Stimulated activated CD8-positive, alpha-beta memory T cell treated with anti-CD3 and anti-CD28 coated beads, Interleukin-7, amount 100 ng/mL, for 4 hours (primary cell): ENCODE results near the gene PALLD.
"Not testable (repeated sequence)": the region's sequence is repeated elsewhere in the genome, so short reads cannot be mapped to it uniquely, and the experiment has no call there.

Experiments
- DNase-seq, 2 donors: peaks; one replicate each; pipeline ENCODE4 v3.0.0-alpha.2; 2020; ENCODE audit warnings: low read depth in 2 of 2

Gene PALLD

GRCh38 chr4:168794881-168795280 is 298.0 kb downstream of the PALLD start:
- no peak for DNase-seq

GRCh38 chr4:168795346-168795745 is 298.5 kb downstream of the PALLD start:
- DNase-seq: no peak

- no peak for DNase-seq
Measured at GRCh38 chr4:168796362-168797106, 299.7 kb downstream of the PALLD start.

GRCh38 chr4:168797194-168797593 is 300.3 kb downstream of the PALLD start:
- no peak for DNase-seq

GRCh38 chr4:168797738-168798375 is 301.0 kb downstream of the PALLD start:
- DNase-seq: no peak

- DNase-seq: no peak
Measured at GRCh38 chr4:168800926-168801325, 304.1 kb downstream of the PALLD start.

- DNase-seq: no peak
Measured at GRCh38 chr4:168802222-168802621, 305.4 kb downstream of the PALLD start.

- DNase-seq: not testable (repeated sequence)
Measured at GRCh38 chr4:168803052-168803451, 306.2 kb downstream of the PALLD start.

GRCh38 chr4:168803732-168804131 is 306.9 kb downstream of the PALLD start:
- no peak for DNase-seq

- no peak for DNase-seq
Measured at GRCh38 chr4:168804146-168804545, 307.3 kb downstream of the PALLD start.

- no peak for DNase-seq
Measured at GRCh38 chr4:168805341-168805740, 308.5 kb downstream of the PALLD start.

- not testable (repeated sequence) for DNase-seq
Measured at GRCh38 chr4:168806247-168806646, 309.4 kb downstream of the PALLD start.

GRCh38 chr4:168811207-168811606 is 314.4 kb downstream of the PALLD start:
- DNase-seq: no peak

- no peak for DNase-seq
Measured at GRCh38 chr4:168811786-168812651, 315.2 kb downstream of the PALLD start.

- no peak for DNase-seq
Measured at GRCh38 chr4:168812806-168813205, 316.0 kb downstream of the PALLD start.

- DNase-seq: no peak
Measured at GRCh38 chr4:168813890-168814289, 317.0 kb downstream of the PALLD start.

GRCh38 chr4:168815379-168816345 is 318.8 kb downstream of the PALLD start:
- DNase-seq: no peak

GRCh38 chr4:168817370-168817769 is 320.5 kb downstream of the PALLD start:
- DNase-seq: no peak

GRCh38 chr4:168822481-168822880 is 325.6 kb downstream of the PALLD start:
- DNase-seq: no peak

- no peak for DNase-seq
Measured at GRCh38 chr4:168825975-168826374, 329.1 kb downstream of the PALLD start.

GRCh38 chr4:168826620-168827019 is 329.8 kb downstream of the PALLD start:
- DNase-seq: no peak
